Measurements from ENCODE around the gene KRTAP4-9. TPM values are rescaled to one million over a fixed set of nuclear protein-coding genes. Genes with fewer than 3 reads are reported as not detected.
A peak's percentile ranks its signal among the peaks of the same experiment; 100 is the strongest.
"Not testable (repeated sequence)": the region's sequence is repeated elsewhere in the genome, so short reads cannot be mapped to it uniquely, and the experiment has no call there.

KRTAP4-9 gene
- total RNA-seq, 8 experiments from 2014 or later = 0.33 to 0.41 (median 0.38) TPM; not detected in 5

- in situ Hi-C loops (cut with MboI; ENCODE audit: low pct_unique_long_range_greater_than_20kb in 2 of 9, low sequenced_read_pairs in 9 of 9, unreplicated experiment in 9 of 9) = no loop called here
- 83 to 100% (median 92%) methylated on average over 1 of the region's 1 CpG; no CpG with 5 or more reads in 1 of the 10 experiments for WGBS, 10 experiments
- no peak for ATAC-seq (replicated peaks in 6 of 8)
- H3K4me3 ChIP-seq = no peak overlapping the region
- no peaks in the 10 kb centered on the region for H3K4me1 ChIP-seq (replicated peaks in 1 of 2)
- H3K27ac ChIP-seq = no peak overlapping the region
Observed at GRCh38 chr17:41103896-41104295, 1.3 kb upstream of the KRTAP4-9 start.

GRCh38 chr17:41104386-41105038, 677 bp upstream of the KRTAP4-9 start:
- ATAC-seq (replicated peaks in 6 of 8) = peak in 2 of 8 experiments; percentile 49 to 53
- in situ Hi-C loops (cut with MboI; ENCODE audit: low pct_unique_long_range_greater_than_20kb in 2 of 9, low sequenced_read_pairs in 9 of 9, unreplicated experiment in 9 of 9); H3K4me1 ChIP-seq (replicated peaks in 1 of 2); H3K27ac ChIP-seq; H3K4me3 ChIP-seq: not testable (repeated sequence)
- WGBS, 10 experiments = 80 to 100% methylated on average over 1 of the region's 2 CpGs; no CpG with 5 or more reads in 8 of the 10 experiments

- 33 to 100% (median 58%) methylated on average over 1 of the region's 1 CpG; no CpG with 5 or more reads in 6 of the 10 experiments for WGBS, 10 experiments
- H3K4me1 ChIP-seq (replicated peaks in 1 of 2) = no peaks in the 10 kb centered on the region
- H3K4me3 ChIP-seq = no peak overlapping the region
- no peak for ATAC-seq (replicated peaks in 6 of 8)
- no peak overlapping the region for H3K27ac ChIP-seq
- in situ Hi-C loops (cut with MboI; ENCODE audit: low pct_unique_long_range_greater_than_20kb in 2 of 9, low sequenced_read_pairs in 9 of 9, unreplicated experiment in 9 of 9) = no loop called here
Observed at GRCh38 chr17:41107941-41108450, 2.8 kb downstream of the KRTAP4-9 start.

- in situ Hi-C loops (cut with MboI; ENCODE audit: low pct_unique_long_range_greater_than_20kb in 2 of 9, low sequenced_read_pairs in 9 of 9, unreplicated experiment in 9 of 9); H3K4me1 ChIP-seq (replicated peaks in 1 of 2); ATAC-seq (replicated peaks in 6 of 8); H3K4me3 ChIP-seq; H3K27ac ChIP-seq: not testable (repeated sequence)
- WGBS, 10 experiments = no CpG with 5 or more reads among the region's 1 CpG
Observed at GRCh38 chr17:41108728-41109386, 3.7 kb downstream of the KRTAP4-9 start.

- ATAC-seq (replicated peaks in 6 of 8) = no peak
- H3K4me1 ChIP-seq (replicated peaks in 1 of 2) = no peaks in the 10 kb centered on the region
- no peak overlapping the region for H3K27ac ChIP-seq
- WGBS, 10 experiments = 36 to 86% (median 71%) methylated on average over 1 to 2 of the region's 2 CpGs; no CpG with 5 or more reads in 1 of the 10 experiments
- in situ Hi-C loops (cut with MboI; ENCODE audit: low pct_unique_long_range_greater_than_20kb in 2 of 9, low sequenced_read_pairs in 9 of 9, unreplicated experiment in 9 of 9) = no loop called here
- H3K4me3 ChIP-seq = no peak overlapping the region
Observed at GRCh38 chr17:41111151-41111885, 6.1 kb downstream of the KRTAP4-9 start.

GRCh38 chr17:41116297-41116696, 11.1 kb downstream of the KRTAP4-9 start:
- Histone ChIP-seq H3K27ac (no peak overlapping the region), H3K4me3 (no peak overlapping the region), H3K4me1 (replicated peaks in 1 of 2) (no peaks in the 10 kb centered on the region)
- ATAC-seq (replicated peaks in 6 of 8) = peak in 3 of 8 experiments; percentile 92 to 99 (median 98)
- WGBS, 10 experiments = 0 to 100% (median 46%) methylated on average over 1 to 4 of the region's 5 CpGs; no CpG with 5 or more reads in 1 of the 10 experiments
- in situ Hi-C loops (cut with MboI; ENCODE audit: low pct_unique_long_range_greater_than_20kb in 2 of 9, low sequenced_read_pairs in 9 of 9, unreplicated experiment in 9 of 9) = no loop called here

GRCh38 chr17:41117846-41118386, 12.7 kb downstream of the KRTAP4-9 start, which contains the start of gene KRTAP4-11:
TSS of gene KRTAP4-11 (minus strand) at chr17:41118373. CDS start at chr17:41118315, 58 bp downstream.
- H3K4me3 ChIP-seq; H3K4me1 ChIP-seq (replicated peaks in 1 of 2); ATAC-seq (replicated peaks in 6 of 8); H3K27ac ChIP-seq; in situ Hi-C loops (cut with MboI; ENCODE audit: low pct_unique_long_range_greater_than_20kb in 2 of 9, low sequenced_read_pairs in 9 of 9, unreplicated experiment in 9 of 9): not testable (repeated sequence)
- 89% methylated on average over 6 of the region's 10 CpGs; no CpG with 5 or more reads in 9 of the 10 experiments for WGBS, 10 experiments

- H3K4me3 ChIP-seq = no peak overlapping the region
- no peak overlapping the region for H3K27ac ChIP-seq
- no peaks in the 10 kb centered on the region for H3K4me1 ChIP-seq (replicated peaks in 1 of 2)
- ATAC-seq (replicated peaks in 6 of 8) = no peak
- 62 to 100% (median 84%) methylated on average over 1 to 4 of the region's 4 CpGs; no CpG with 5 or more reads in 2 of the 10 experiments for WGBS, 10 experiments
- in situ Hi-C loops (cut with MboI; ENCODE audit: low pct_unique_long_range_greater_than_20kb in 2 of 9, low sequenced_read_pairs in 9 of 9, unreplicated experiment in 9 of 9) = no loop called here
Observed at GRCh38 chr17:41118721-41119120, 13.5 kb downstream of the KRTAP4-9 start.

- 44 to 84% (median 75%) methylated on average over 4 to 10 of the region's 11 CpGs for WGBS, 10 experiments
- H3K27ac ChIP-seq; in situ Hi-C loops (cut with MboI; ENCODE audit: low pct_unique_long_range_greater_than_20kb in 2 of 9, low sequenced_read_pairs in 9 of 9, unreplicated experiment in 9 of 9); ATAC-seq (replicated peaks in 6 of 8); H3K4me3 ChIP-seq; H3K4me1 ChIP-seq (replicated peaks in 1 of 2): not testable (repeated sequence)
Observed at GRCh38 chr17:41119696-41120690, 14.8 kb downstream of the KRTAP4-9 start.

- WGBS, 10 experiments = 60 to 100% (median 100%) methylated on average over 1 to 2 of the region's 2 CpGs; no CpG with 5 or more reads in 2 of the 10 experiments
- in situ Hi-C loops (cut with MboI; ENCODE audit: low pct_unique_long_range_greater_than_20kb in 2 of 9, low sequenced_read_pairs in 9 of 9, unreplicated experiment in 9 of 9) = no loop called here
- H3K4me1 ChIP-seq (replicated peaks in 1 of 2) = no peaks in the 10 kb centered on the region
- H3K27ac ChIP-seq = no peak overlapping the region
- ATAC-seq (replicated peaks in 6 of 8) = no peak
- no peak overlapping the region for H3K4me3 ChIP-seq
Observed at GRCh38 chr17:41121742-41122141, 16.6 kb downstream of the KRTAP4-9 start.

- 20 to 100% (median 83%) methylated on average over 1 to 3 of the region's 12 CpGs; no CpG with 5 or more reads in 1 of the 10 experiments for WGBS, 10 experiments
- H3K4me1 ChIP-seq (replicated peaks in 1 of 2); ATAC-seq (replicated peaks in 6 of 8); H3K27ac ChIP-seq; in situ Hi-C loops (cut with MboI; ENCODE audit: low pct_unique_long_range_greater_than_20kb in 2 of 9, low sequenced_read_pairs in 9 of 9, unreplicated experiment in 9 of 9); H3K4me3 ChIP-seq: not testable (repeated sequence)
Observed at GRCh38 chr17:41123292-41123990, 18.3 kb downstream of the KRTAP4-9 start.
